Neuronal stem cell (in vitro differentiated cells): Measurements from ENCODE around the gene MARK3.

Experiments
- DNase-seq: peaks from one replicate; pipeline ENCODE4 v3.0.0-alpha.2; 2013; ENCODE audit warnings: low spot score
- H2AFZ ChIP-seq: one replicate; pipeline ENCODE4 v1.6.1; 2013; ENCODE audit warnings: mild to moderate bottlenecking, low read length, inconsistent platforms
- H2AK5ac ChIP-seq: 2 replicates; pipeline ENCODE4 v1.6.1; 2013; ENCODE audit warnings: low read depth, mild to moderate bottlenecking, inconsistent platforms, low read length, moderate library complexity, mixed read lengths
- H2BK120ac ChIP-seq: 2 replicates; pipeline ENCODE4 v1.6.1; 2013; ENCODE audit warnings: low read depth, mild to moderate bottlenecking, inconsistent platforms, low read length, moderate library complexity, mixed read lengths
- H2BK12ac ChIP-seq: one replicate; pipeline ENCODE4 v1.6.1; 2013; ENCODE audit warnings: low read length, inconsistent platforms
- H2BK15ac ChIP-seq: 2 replicates; pipeline ENCODE4 v1.6.1; 2013; ENCODE audit warnings: mild to moderate bottlenecking, low read length, inconsistent platforms, mixed read lengths
- H2BK5ac ChIP-seq: one replicate; pipeline ENCODE4 v1.6.1; 2013; ENCODE audit warnings: inconsistent platforms, mild to moderate bottlenecking, low read length, moderate library complexity
- H3K14ac ChIP-seq: one replicate; pipeline ENCODE4 v1.6.1; 2013; ENCODE audit warnings: low read length, inconsistent platforms
- H3K18ac ChIP-seq: 2 replicates; pipeline ENCODE4 v1.6.1; 2013; ENCODE audit warnings: low read length, inconsistent platforms
- H3K23ac ChIP-seq: 2 replicates; pipeline ENCODE4 v1.6.1; 2013; ENCODE audit warnings: low read depth, mild to moderate bottlenecking, mixed read lengths, low read length, inconsistent platforms; ENCODE audit not compliant: poor library complexity
- H3K27ac ChIP-seq: replicated peaks from 3 replicates; pipeline ENCODE4 v1.5.1; 2013; ENCODE audit warnings: low read length, inconsistent platforms
- H3K27me3 ChIP-seq, 3 experiments: 2 replicates each; pipeline ENCODE4 v1.6.1; 2013; ENCODE audit warnings: low read length in 3 of 3, mild to moderate bottlenecking in 2 of 3, inconsistent platforms in 1 of 3, low read depth in 1 of 3, mixed read lengths in 1 of 3, moderate library complexity in 1 of 3; ENCODE audit not compliant: control insufficient read depth in 3 of 3, insufficient read depth in 3 of 3
- H3K36me3 ChIP-seq, 2 donors: replicated peaks in 1 of 2; 2 replicates each; pipeline ENCODE4 v1.6.1; 2013; ENCODE audit warnings: low read length in 2 of 2; ENCODE audit not compliant: control insufficient read depth in 2 of 2, insufficient read depth in 2 of 2
- H3K4ac ChIP-seq: 2 replicates; pipeline ENCODE4 v1.6.1; 2013; ENCODE audit warnings: inconsistent platforms, mild to moderate bottlenecking, low read length, moderate library complexity
- H3K4me1 ChIP-seq, 2 donors: 1 replicate in 1 of 2; 2 replicates in 1 of 2; pipeline ENCODE4 v1.6.1; 2013; ENCODE audit warnings: low read length in 2 of 2, low read depth in 1 of 2; ENCODE audit not compliant: control insufficient read depth in 2 of 2, insufficient read depth in 1 of 2
- H3K4me2 ChIP-seq: one replicate; pipeline ENCODE4 v1.6.1; 2013; ENCODE audit warnings: mild to moderate bottlenecking, low read length, inconsistent platforms; ENCODE audit not compliant: insufficient read depth, poor library complexity, severe bottlenecking
- H3K4me3 ChIP-seq, 2 donors: 2 replicates each; pipeline ENCODE4 v1.5.1; 2013; ENCODE audit warnings: low read length in 2 of 2, mild to moderate bottlenecking in 2 of 2, inconsistent platforms in 1 of 2, moderate library complexity in 1 of 2
- H3K79me1 ChIP-seq: one replicate; pipeline ENCODE4 v1.6.1; 2013; ENCODE audit warnings: low read depth, mild to moderate bottlenecking, inconsistent platforms, low read length, moderate library complexity
- H3K9ac ChIP-seq: one replicate; pipeline ENCODE4 v1.6.1; 2013; ENCODE audit warnings: mild to moderate bottlenecking, low read depth, low read length, inconsistent platforms; ENCODE audit not compliant: poor library complexity
- H3K9me3 ChIP-seq, 2 donors: replicated peaks in 1 of 2; 2 replicates each; pipeline versions ENCODE3 to v1.6.1; 2013; ENCODE audit warnings: low read length in 2 of 2, mild to moderate bottlenecking in 2 of 2, inconsistent platforms in 1 of 2, low read depth in 1 of 2, mixed read lengths in 1 of 2, moderate library complexity in 1 of 2; ENCODE audit not compliant: control insufficient read depth in 2 of 2, insufficient read depth in 1 of 2
- H4K8ac ChIP-seq: one replicate; pipeline ENCODE4 v1.6.1; 2013; ENCODE audit warnings: low read depth, mild to moderate bottlenecking, inconsistent platforms, low read length, moderate library complexity
- H4K91ac ChIP-seq: one replicate; pipeline ENCODE4 v1.6.1; 2013; ENCODE audit warnings: low read length, low read depth, mild to moderate bottlenecking, inconsistent platforms; ENCODE audit not compliant: poor library complexity
- WGBS, 2 donors: extraction: QIAGEN DNeasy Blood & Tissue Kit; methylation state at CpG; one replicate each; pipeline ENCODE4 v1.1.7; 2013; ENCODE audit warnings: missing lambda C conversion rate in 2 of 2, mixed read lengths in 1 of 2; ENCODE audit not compliant: insufficient read length in 2 of 2, insufficient replicate concordance in 1 of 2; ENCODE audit errors: extremely low coverage in 2 of 2; 5-methylcytosine and 5-hydroxymethylcytosine counted together

MARK3 gene

DNA sequence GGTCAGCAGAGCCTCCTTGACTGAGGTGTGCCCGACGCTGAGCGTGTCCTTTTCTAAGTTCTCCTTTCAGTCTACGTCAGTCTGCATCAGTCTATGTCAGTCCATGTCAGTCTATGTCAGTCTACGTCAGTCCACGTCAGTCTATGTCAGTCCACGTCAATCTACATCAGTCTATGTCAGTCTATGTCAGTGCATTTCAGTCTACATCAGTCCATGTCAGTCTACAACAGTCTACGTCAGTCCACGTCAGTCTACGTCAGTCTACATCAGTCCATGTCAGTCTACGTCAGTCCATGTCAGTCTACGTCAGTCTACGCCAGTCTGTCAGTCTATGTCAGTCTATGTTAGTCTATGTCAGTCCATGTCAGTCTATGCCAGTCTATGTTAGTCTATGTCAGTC is 35.2 kb upstream of the MARK3 start:
- H3K23ac ChIP-seq = no peak overlapping the region
- H3K4me3 ChIP-seq = no peak overlapping the region
- H3K18ac ChIP-seq = no peak overlapping the region
- no peaks in the 10 kb centered on the region for H3K79me1 ChIP-seq
- H3K36me3 ChIP-seq = peaks cover 0 to 2% of the 10 kb centered on the region in 2 donors
- no peak overlapping the region for H2BK120ac ChIP-seq
- H2AK5ac ChIP-seq = no peak overlapping the region
- H4K91ac ChIP-seq = no peak overlapping the region
- H2BK15ac ChIP-seq = no peak overlapping the region
- H3K27me3 ChIP-seq = no peaks in the 10 kb centered on the region
- no peak for DNase-seq
- no peak overlapping the region for H3K14ac ChIP-seq
- no peak overlapping the region for H3K4ac ChIP-seq
- H2BK5ac ChIP-seq = no peak overlapping the region
- no peak overlapping the region for H3K27ac ChIP-seq
- H2BK12ac ChIP-seq = no peak overlapping the region
- no peak overlapping the region for H3K4me2 ChIP-seq
- WGBS, 2 donors = no CpG with 5 or more reads among the region's 13 CpGs
- peaks cover 0 to 2% of the 10 kb centered on the region in 2 donors for H3K4me1 ChIP-seq
- H3K9me3 ChIP-seq = peaks cover 0 to 3% of the 10 kb centered on the region in 2 donors
- no peak overlapping the region for H3K9ac ChIP-seq
- no peak overlapping the region for H2AFZ ChIP-seq
- H4K8ac ChIP-seq = no peak overlapping the region

GRCh38 chr14:103353362-103353761 is 31.9 kb upstream of the MARK3 start:
- Histone ChIP-seq H2BK5ac (no peak overlapping the region), H2AFZ (no peak overlapping the region), H2BK120ac (no peak overlapping the region), H4K8ac (no peak overlapping the region), H3K79me1 (no peaks in the 10 kb centered on the region), H3K4me3 (no peak overlapping the region), H3K9ac (no peak overlapping the region), H3K36me3 (no peaks in the 10 kb centered on the region), H3K23ac (no peak overlapping the region), H3K4me2 (no peak overlapping the region), H2BK15ac (no peak overlapping the region), H3K14ac (no peak overlapping the region), H3K4ac (no peak overlapping the region), H3K4me1 (peaks cover 0 to 2% of the 10 kb centered on the region in 2 donors), H4K91ac (no peak overlapping the region), H2BK12ac (no peak overlapping the region), H3K18ac (no peak overlapping the region), H3K27ac (no peak overlapping the region), H3K9me3 (peaks cover 0 to 2% of the 10 kb centered on the region in 2 donors), H3K27me3 (no peaks in the 10 kb centered on the region), H2AK5ac (no peak overlapping the region)
- no CpG with 5 or more reads among the region's 7 CpGs for WGBS, 2 donors
- DNase-seq = no peak

GRCh38 chr14:103354141-103354540 is 31.1 kb upstream of the MARK3 start:
- Histone ChIP-seq H2BK5ac (no peak overlapping the region), H3K27ac (no peak overlapping the region), H3K14ac (no peak overlapping the region), H3K4ac (no peak overlapping the region), H3K23ac (no peak overlapping the region), H3K9ac (no peak overlapping the region), H4K91ac (no peak overlapping the region), H3K4me2 (no peak overlapping the region), H2BK15ac (no peak overlapping the region), H3K18ac (no peak overlapping the region), H2BK12ac (no peak overlapping the region), H2AK5ac (no peak overlapping the region), H3K79me1 (no peaks in the 10 kb centered on the region), H3K27me3 (no peaks in the 10 kb centered on the region), H3K36me3 (no peaks in the 10 kb centered on the region), H2BK120ac (no peak overlapping the region), H4K8ac (no peak overlapping the region), H3K9me3 (peaks cover 0 to 2% of the 10 kb centered on the region in 2 donors), H2AFZ (no peak overlapping the region), H3K4me3 (no peak overlapping the region), H3K4me1 (peaks cover 0 to 2% of the 10 kb centered on the region in 2 donors)
- no peak for DNase-seq
- no CpG with 5 or more reads among the region's 7 CpGs for WGBS, 2 donors

- no peak overlapping the region for H3K14ac ChIP-seq
- no peak overlapping the region for H2AK5ac ChIP-seq
- no peak overlapping the region for H3K9ac ChIP-seq
- H3K36me3 ChIP-seq = no peaks in the 10 kb centered on the region
- no peak overlapping the region for H3K18ac ChIP-seq
- no peak overlapping the region for H3K4ac ChIP-seq
- H3K23ac ChIP-seq = no peak overlapping the region
- H3K4me2 ChIP-seq = no peak overlapping the region
- H4K91ac ChIP-seq = no peak overlapping the region
- H4K8ac ChIP-seq = no peak overlapping the region
- H2BK5ac ChIP-seq = no peak overlapping the region
- no peak overlapping the region for H2BK12ac ChIP-seq
- no peaks in the 10 kb centered on the region for H3K27me3 ChIP-seq
- no peak overlapping the region for H3K27ac ChIP-seq
- no peak for DNase-seq
- H3K4me1 ChIP-seq = peaks cover 0 to 2% of the 10 kb centered on the region in 2 donors
- H2BK120ac ChIP-seq = no peak overlapping the region
- no peaks in the 10 kb centered on the region for H3K79me1 ChIP-seq
- no CpG with 5 or more reads among the region's 9 CpGs for WGBS, 2 donors
- no peaks in the 10 kb centered on the region for H3K9me3 ChIP-seq
- no peak overlapping the region for H3K4me3 ChIP-seq
- H2AFZ ChIP-seq = peak overlapping the region; percentile 7
- H2BK15ac ChIP-seq = no peak overlapping the region
These were observed 29.1 kb upstream of the MARK3 start for GRCh38 chr14:103356024-103356682.
